Uterus (tissue), 2 donors: ENCODE results near the gene SUCLG2.

Source experiments
- POLR2A ChIP-seq, 2 donors: fragments of 450-650 bp; IDR thresholded peaks; one replicate each; pipeline ENCODE4 v1.6.1; 2016; ENCODE audit warnings: antibody characterized with exemption in 2 of 2, mild to moderate bottlenecking in 1 of 2, moderate library complexity in 1 of 2
- TF ChIP-seq, protein P1 (sequence below), 4 experiments: fragments of 200-600 bp in 2 of 4; fragments of 450-650 bp in 2 of 4; sonication (generic) in 2 of 4; IDR thresholded peaks; one replicate each; pipeline ENCODE4 v1.5.1; 2016 to 2019; ENCODE audit warnings: antibody characterized with exemption in 4 of 4, mild to moderate bottlenecking in 2 of 4, moderate library complexity in 1 of 4

DNA sequence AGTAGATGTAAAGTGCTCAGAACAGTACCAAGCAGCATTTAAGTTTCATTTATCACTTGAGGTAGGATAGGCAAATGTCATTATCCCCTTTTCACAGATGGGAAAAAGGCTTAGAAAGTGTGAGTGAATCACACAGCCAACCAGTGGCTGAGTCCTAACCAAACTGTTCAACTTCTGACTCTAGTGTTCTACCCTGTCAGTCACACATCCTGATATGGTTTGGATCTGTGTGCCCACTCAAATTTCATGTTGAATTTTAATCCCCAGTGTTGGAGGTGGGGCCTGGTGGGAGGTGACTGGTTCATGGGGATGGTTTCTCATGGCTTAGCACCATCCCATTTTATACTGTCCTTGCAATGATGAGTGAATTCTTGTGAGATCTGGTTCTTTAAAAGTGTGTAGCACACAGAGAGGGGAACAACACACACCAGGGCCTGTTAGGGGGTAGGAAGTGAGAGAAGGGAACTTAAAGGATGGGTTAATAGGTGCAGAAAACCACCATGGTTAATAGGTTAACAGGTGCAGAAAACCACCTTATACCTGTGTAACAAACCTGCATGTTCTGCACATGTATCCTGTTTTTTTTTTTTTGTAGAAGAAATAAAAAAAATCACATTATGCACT lies 304.7 kb downstream of the SUCLG2 start:
- TF ChIP-seq, protein P1, sequence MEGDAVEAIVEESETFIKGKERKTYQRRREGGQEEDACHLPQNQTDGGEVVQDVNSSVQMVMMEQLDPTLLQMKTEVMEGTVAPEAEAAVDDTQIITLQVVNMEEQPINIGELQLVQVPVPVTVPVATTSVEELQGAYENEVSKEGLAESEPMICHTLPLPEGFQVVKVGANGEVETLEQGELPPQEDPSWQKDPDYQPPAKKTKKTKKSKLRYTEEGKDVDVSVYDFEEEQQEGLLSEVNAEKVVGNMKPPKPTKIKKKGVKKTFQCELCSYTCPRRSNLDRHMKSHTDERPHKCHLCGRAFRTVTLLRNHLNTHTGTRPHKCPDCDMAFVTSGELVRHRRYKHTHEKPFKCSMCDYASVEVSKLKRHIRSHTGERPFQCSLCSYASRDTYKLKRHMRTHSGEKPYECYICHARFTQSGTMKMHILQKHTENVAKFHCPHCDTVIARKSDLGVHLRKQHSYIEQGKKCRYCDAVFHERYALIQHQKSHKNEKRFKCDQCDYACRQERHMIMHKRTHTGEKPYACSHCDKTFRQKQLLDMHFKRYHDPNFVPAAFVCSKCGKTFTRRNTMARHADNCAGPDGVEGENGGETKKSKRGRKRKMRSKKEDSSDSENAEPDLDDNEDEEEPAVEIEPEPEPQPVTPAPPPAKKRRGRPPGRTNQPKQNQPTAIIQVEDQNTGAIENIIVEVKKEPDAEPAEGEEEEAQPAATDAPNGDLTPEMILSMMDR (IDR thresholded peaks at IDR 0.05): no peak
- no peak for TF ChIP-seq POLR2A (IDR thresholded peaks at IDR 0.05)
